Epithelial cell of proximal tubule (primary cell): ENCODE data around the gene SNED1. TPM values are rescaled to one million over a fixed set of nuclear protein-coding genes. Genes with fewer than 3 reads are reported as not detected.

Experiments
- DNase-seq: peaks from one replicate; pipeline ENCODE4 v3.0.0-alpha.2; 2011; ENCODE audit warnings: low read depth
- H3K4me3 ChIP-seq: 2 replicates; pipeline ENCODE4 v1.5.1; 2011; ENCODE audit warnings: low read depth, mild to moderate bottlenecking, low read length
- CTCF ChIP-seq: conservative IDR thresholded peaks from 2 replicates; pipeline ENCODE4 v1.5.1; 2012; ENCODE audit warnings: low read depth, mild to moderate bottlenecking, low read length
- total RNA-seq: library from RNA; depleted of rRNA; stranded (reverse); fragments of >200 nt; gene quantifications from 2 replicates; pipeline ENCODE4 v1.2.3, GENCODE V29; 2015

Gene SNED1
- total RNA-seq, 1 donor from 2014 or later, result 0.29 TPM

- no peak for TF ChIP-seq CTCF
- no peak overlapping the region for H3K4me3 ChIP-seq
- peak; percentile 43 for DNase-seq
Observed at GRCh38 chr2:240991378-240992263, 6.8 kb upstream of the SNED1 start.

- no peak for TF ChIP-seq CTCF
- DNase-seq, result no peak
- no peak overlapping the region for H3K4me3 ChIP-seq
Observed at GRCh38 chr2:240992572-240993291, 5.7 kb upstream of the SNED1 start.

GRCh38 chr2:240993446-240994170 lies 4.8 kb upstream of the SNED1 start:
- DNase-seq, result no peak
- TF ChIP-seq CTCF, result no peak
- no peak overlapping the region for H3K4me3 ChIP-seq

GRCh38 chr2:240994171-240994896 lies 4.1 kb upstream of the SNED1 start:
- no peak for TF ChIP-seq CTCF
- no peak overlapping the region for H3K4me3 ChIP-seq
- DNase-seq, result no peak

GRCh38 chr2:240995041-240996021 lies 3.1 kb upstream of the SNED1 start:
- no peak overlapping the region for H3K4me3 ChIP-seq
- no peak for TF ChIP-seq CTCF
- DNase-seq, result no peak
